B cell (primary cell): ENCODE data around the gene SSH3. TPM values are rescaled to one million over a fixed set of nuclear protein-coding genes. Genes with fewer than 3 reads are reported as not detected.

Experiments used
- ATAC-seq: fragments of 200-7000 bp; cut with Tn5 transposase; one replicate; pipeline ENCODE4 v1.10.0; 2021; ENCODE audit warnings: low read depth, mild to moderate bottlenecking, moderate number of reproducible peaks, moderate library complexity
- CTCF ChIA-PET: fragments of 350-600 bp; sonication (Branson Sonifier 250); formaldehyde crosslinking; loops from one replicate; lab custom pipeline; 2021; ENCODE audit warnings: antibody characterized with exemption, inconsistent platforms; lab: Charles Lee
- POLR2A ChIA-PET: fragments of 350-600 bp; sonication (Branson Sonifier 250); formaldehyde crosslinking; loops from one replicate; lab custom pipeline; 2021; ENCODE audit warnings: antibody characterized with exemption; lab: Charles Lee
- DNase-seq: peaks from one replicate; pipeline ENCODE4 v3.0.0; 2013
- H2AFZ ChIP-seq: 2 replicates; pipeline ENCODE4 v1.6.1; 2012; ENCODE audit warnings: mild to moderate bottlenecking, low read depth, low read length; ENCODE audit not compliant: insufficient read depth, poor library complexity, severe bottlenecking
- H3K27ac ChIP-seq, 2 donors: 1 replicate in 1 of 2; 2 replicates in 1 of 2; pipeline ENCODE4 v1.5.1; 2012 to 2013; ENCODE audit warnings: low read length in 2 of 2, mild to moderate bottlenecking in 2 of 2, moderate library complexity in 1 of 2
- H3K27me3 ChIP-seq, 4 experiments: fragments of 200-600 bp in 1 of 4; sonication (generic) in 1 of 4; replicated peaks in 1 of 4; 1 replicate in 2 of 4; 2 replicates in 2 of 4; pipeline versions ENCODE4 v1.6.1 to v1.7.0; 2013 to 2016; ENCODE audit warnings: low read length in 3 of 4, mild to moderate bottlenecking in 2 of 4, mixed read lengths in 1 of 4, moderate library complexity in 1 of 4; ENCODE audit not compliant: insufficient read depth in 4 of 4, control insufficient read depth in 3 of 4; ENCODE audit errors: control extremely low read depth in 1 of 4
- H3K36me3 ChIP-seq, 2 experiments: replicated peaks in 1 of 2; 1 replicate in 1 of 2; 2 replicates in 1 of 2; pipeline versions ENCODE4 v1.6.1 to v1.7.1; 2013; ENCODE audit warnings: low read length in 1 of 2; ENCODE audit not compliant: insufficient read depth in 2 of 2, control insufficient read depth in 1 of 2; ENCODE audit errors: control extremely low read depth in 1 of 2, extremely low read depth in 1 of 2
- H3K4me1 ChIP-seq, 2 donors: fragments of 200-600 bp in 1 of 2; sonication (generic) in 1 of 2; 1 replicate in 1 of 2; 2 replicates in 1 of 2; pipeline versions ENCODE4 v1.5.1 to v1.6.1; 2013 to 2017; ENCODE audit warnings: low read length in 2 of 2; ENCODE audit not compliant: control insufficient read depth in 2 of 2, insufficient read depth in 2 of 2
- H3K4me2 ChIP-seq: replicated peaks from 2 replicates; pipeline ENCODE3; 2012; ENCODE audit warnings: mild to moderate bottlenecking, low read depth, low read length; ENCODE audit not compliant: poor library complexity, severe bottlenecking
- H3K4me3 ChIP-seq, 5 experiments: fragments of 200-600 bp in 1 of 5; sonication (generic) in 1 of 5; 1 replicate in 3 of 5; 2 replicates in 2 of 5; pipeline versions ENCODE4 v1.5.1 to v1.7.0; 2011 to 2016; ENCODE audit warnings: low read length in 4 of 5, mild to moderate bottlenecking in 4 of 5, low read depth in 2 of 5, control low read depth in 1 of 5, moderate library complexity in 1 of 5; ENCODE audit not compliant: insufficient read depth in 1 of 5; ENCODE audit errors: control extremely low read depth in 1 of 5, extremely low read depth in 1 of 5
- H3K79me2 ChIP-seq: fragments of 200-600 bp; sonication (generic); one replicate; pipeline ENCODE4 v1.6.0; 2016; ENCODE audit warnings: low read length; ENCODE audit not compliant: control insufficient read depth, insufficient read depth
- H3K9ac ChIP-seq: fragments of 200-600 bp; sonication (generic); 2 replicates; pipeline ENCODE4 v1.6.1; 2017; ENCODE audit warnings: mild to moderate bottlenecking, low read length, moderate library complexity
- H3K9me3 ChIP-seq, 3 donors: one replicate each; pipeline versions ENCODE4 v1.6.1 to v1.7.1; 2013; ENCODE audit warnings: low read length in 2 of 3; ENCODE audit not compliant: control insufficient read depth in 2 of 3, insufficient read depth in 1 of 3; ENCODE audit errors: control extremely low read depth in 1 of 3
- H4K20me1 ChIP-seq: 2 replicates; pipeline ENCODE4 v1.6.0; 2012; ENCODE audit warnings: mild to moderate bottlenecking, low read length; ENCODE audit not compliant: insufficient read depth, control insufficient read depth, poor library complexity, severe bottlenecking
- H3K27ac Mint-ChIP-seq: one replicate; pipeline ENCODE4 v1.8.0; 2021; ENCODE audit warnings: mixed read lengths
- H3K27me3 Mint-ChIP-seq: one replicate; pipeline ENCODE4 v1.8.0; 2021; ENCODE audit warnings: mixed read lengths
- H3K4me1 Mint-ChIP-seq: one replicate; pipeline ENCODE4 v1.8.0; 2021; ENCODE audit warnings: mixed read lengths
- H3K4me3 Mint-ChIP-seq: one replicate; pipeline ENCODE4 v1.8.0; 2021; ENCODE audit warnings: mixed read lengths
- H3K9me3 Mint-ChIP-seq: one replicate; pipeline ENCODE4 v1.8.0; 2022; ENCODE audit warnings: mixed read lengths; ENCODE audit not compliant: insufficient read depth
- EZH2 ChIP-seq: IDR thresholded peaks from 2 replicates; pipeline ENCODE4 v1.6.1; 2012; ENCODE audit warnings: borderline replicate concordance, low read depth, mild to moderate bottlenecking, moderate library complexity, low read length; ENCODE audit not compliant: insufficient read depth, poor library complexity, severe bottlenecking
- WGBS: methylation state at CpG from one replicate; pipeline ENCODE4 v1.1.5; 2013; ENCODE audit warnings: missing lambda C conversion rate; ENCODE audit not compliant: insufficient coverage; 5-methylcytosine and 5-hydroxymethylcytosine counted together
- intact Hi-C: fragments of 100-400 bp; cut with micrococcal nuclease; formaldehyde crosslinking; loops from one replicate; pipeline ENCODE4 v1.10.0; 2022
- polyA plus RNA-seq: library from polyadenylated mRNA; depleted of rRNA; stranded (reverse); fragments of >200 nt; gene quantifications from 2 replicates; pipeline ENCODE4 v1.2.3, GENCODE V29; 2012
- total RNA-seq, 2 donors: library from RNA; stranded (reverse); fragments of 120-200 nt in 1 of 2; gene quantifications; 1 replicate in 1 of 2; 2 replicates in 1 of 2; pipeline versions ENCODE4 v1.2.3 to v1.2.4, GENCODE V29; 2013 to 2022
- TF ChIP-seq, protein P1 (sequence below): fragments of 200-600 bp; IDR thresholded peaks from one replicate; pipeline ENCODE4 v1.8.0; 2022; ENCODE audit warnings: antibody characterized with exemption, mild to moderate bottlenecking

Gene SSH3
- total and polyA plus RNA-seq, 2 donors (not counting 1 experiment from before 2014, with no cell fraction given): 4.0 to 7.2 TPM

- Histone ChIP-seq H2AFZ (peak within 1 kb of the TSS; percentile 84), H3K4me1 (peaks cover 44 to 55% of the 10 kb centered on the region in 2 donors), H3K27me3 (no peaks in the 10 kb centered on the region), H3K79me2 (peaks cover 38% of the 10 kb centered on the region), H3K9ac (peak within 1 kb of the TSS; percentile 92), H3K27ac (peak within 1 kb of the TSS; percentile 86 to 92), H3K36me3 (peaks cover 2 to 66% of the 10 kb centered on the region in 2 experiments), H3K4me2 (peak within 1 kb of the TSS; percentile 100), H3K9me3 (no peaks in the 10 kb centered on the region), H3K4me3 (peak within 1 kb of the TSS; percentile 46 to 86 (median 79)), H4K20me1 (peaks cover 29% of the 10 kb centered on the region)
- peaks cover 50% of the 10 kb centered on the region for H3K4me1 Mint-ChIP-seq
- intact Hi-C loops: loop anchor here (1.0 to 5.0 kb wide), 3 partner anchors 28 to 216 kb away; partner anchors contain the start of gene PITPNM1
- no peaks in the 10 kb centered on the region for H3K27me3 Mint-ChIP-seq
- H3K27ac Mint-ChIP-seq: peak within 1 kb of the TSS; percentile 97
- TF ChIP-seq, protein P1, sequence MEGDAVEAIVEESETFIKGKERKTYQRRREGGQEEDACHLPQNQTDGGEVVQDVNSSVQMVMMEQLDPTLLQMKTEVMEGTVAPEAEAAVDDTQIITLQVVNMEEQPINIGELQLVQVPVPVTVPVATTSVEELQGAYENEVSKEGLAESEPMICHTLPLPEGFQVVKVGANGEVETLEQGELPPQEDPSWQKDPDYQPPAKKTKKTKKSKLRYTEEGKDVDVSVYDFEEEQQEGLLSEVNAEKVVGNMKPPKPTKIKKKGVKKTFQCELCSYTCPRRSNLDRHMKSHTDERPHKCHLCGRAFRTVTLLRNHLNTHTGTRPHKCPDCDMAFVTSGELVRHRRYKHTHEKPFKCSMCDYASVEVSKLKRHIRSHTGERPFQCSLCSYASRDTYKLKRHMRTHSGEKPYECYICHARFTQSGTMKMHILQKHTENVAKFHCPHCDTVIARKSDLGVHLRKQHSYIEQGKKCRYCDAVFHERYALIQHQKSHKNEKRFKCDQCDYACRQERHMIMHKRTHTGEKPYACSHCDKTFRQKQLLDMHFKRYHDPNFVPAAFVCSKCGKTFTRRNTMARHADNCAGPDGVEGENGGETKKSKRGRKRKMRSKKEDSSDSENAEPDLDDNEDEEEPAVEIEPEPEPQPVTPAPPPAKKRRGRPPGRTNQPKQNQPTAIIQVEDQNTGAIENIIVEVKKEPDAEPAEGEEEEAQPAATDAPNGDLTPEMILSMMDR: no peak
- TF ChIP-seq EZH2: no peak
- DNase-seq (no peak), ATAC-seq (no peak)
- H3K4me3 Mint-ChIP-seq: peak within 1 kb of the TSS; percentile 91
- no peaks in the 10 kb centered on the region for H3K9me3 Mint-ChIP-seq
- WGBS: under 1% methylated on average over 52 of the region's 56 CpGs
- POLR2A ChIA-PET: interaction anchor here (0.5 to 4.0 kb wide), 19 partner anchors 9 to 1649 kb away, joined by 3 to 131 read pairs (median 5); partner anchors contain the start of genes CLCF1, GRK2, POLD4 and PTPRCAP
- CTCF ChIA-PET: interaction anchor here (0.6 to 4.3 kb wide), 11 partner anchors 12 to 93 kb away, joined by 3 to 35 read pairs (median 14); partner anchors contain the start of genes GRK2 and POLD4
These were observed 14.1 kb upstream of the SSH3 start, which contains the start of gene ANKRD13D for GRCh38 chr11:67289226-67289650. Gene ANKRD13D (plus strand): TSS chr11:67289303. CDS start chr11:67289461, 158 bp downstream.
